NCI-H187 treated with DMSO at 0.1 percent for 48 hours (cell line): ENCODE measurements around the gene IKBKE.

Source experiments
- DNase-seq: peaks from one replicate; lab custom pipeline; 2025; lab: John Stamatoyannopoulos, UW

Gene IKBKE

DNA sequence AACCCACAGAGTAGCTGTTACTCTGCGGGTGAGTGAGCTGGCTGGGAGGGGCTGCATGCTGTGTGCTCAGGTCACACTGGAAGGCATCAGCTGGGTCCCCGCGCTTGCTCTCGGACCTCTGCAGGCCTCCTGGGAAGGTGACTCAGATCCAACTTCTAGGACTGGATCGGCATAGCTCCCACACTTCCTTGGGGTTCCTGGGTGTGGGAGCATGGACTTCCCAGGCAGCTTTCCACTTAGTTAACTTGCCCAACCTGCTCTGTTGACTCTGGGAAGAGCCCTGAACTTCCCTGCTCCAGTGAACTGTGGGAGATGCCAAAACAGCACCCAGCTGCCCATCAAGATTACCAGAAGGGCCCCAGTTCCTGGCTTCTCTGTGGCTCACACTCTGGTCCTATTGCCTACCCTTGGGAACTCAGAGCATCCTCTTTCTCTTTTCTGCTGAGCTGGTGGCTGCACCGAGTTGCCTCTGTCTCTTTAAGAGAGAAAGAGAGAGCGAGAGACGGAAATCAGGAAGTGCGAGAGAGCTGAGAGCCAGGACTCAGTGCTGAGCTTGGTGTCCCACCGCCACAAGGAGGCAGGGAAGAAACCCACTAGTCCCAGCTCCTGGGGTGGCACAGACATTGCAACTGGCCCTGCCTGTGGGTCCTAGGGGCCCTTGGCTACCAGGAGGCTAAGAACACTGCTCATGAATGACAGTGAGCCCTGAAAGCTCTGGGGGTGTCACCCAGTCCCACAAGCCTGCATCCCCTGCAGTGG is at the start of gene IKBKE:
IKBKE (plus strand) TSS at position 544 of the 759 bp plus-strand sequence. CDS start 2,752 bp downstream, outside the sequence.
- DNase-seq = no peak

DNA sequence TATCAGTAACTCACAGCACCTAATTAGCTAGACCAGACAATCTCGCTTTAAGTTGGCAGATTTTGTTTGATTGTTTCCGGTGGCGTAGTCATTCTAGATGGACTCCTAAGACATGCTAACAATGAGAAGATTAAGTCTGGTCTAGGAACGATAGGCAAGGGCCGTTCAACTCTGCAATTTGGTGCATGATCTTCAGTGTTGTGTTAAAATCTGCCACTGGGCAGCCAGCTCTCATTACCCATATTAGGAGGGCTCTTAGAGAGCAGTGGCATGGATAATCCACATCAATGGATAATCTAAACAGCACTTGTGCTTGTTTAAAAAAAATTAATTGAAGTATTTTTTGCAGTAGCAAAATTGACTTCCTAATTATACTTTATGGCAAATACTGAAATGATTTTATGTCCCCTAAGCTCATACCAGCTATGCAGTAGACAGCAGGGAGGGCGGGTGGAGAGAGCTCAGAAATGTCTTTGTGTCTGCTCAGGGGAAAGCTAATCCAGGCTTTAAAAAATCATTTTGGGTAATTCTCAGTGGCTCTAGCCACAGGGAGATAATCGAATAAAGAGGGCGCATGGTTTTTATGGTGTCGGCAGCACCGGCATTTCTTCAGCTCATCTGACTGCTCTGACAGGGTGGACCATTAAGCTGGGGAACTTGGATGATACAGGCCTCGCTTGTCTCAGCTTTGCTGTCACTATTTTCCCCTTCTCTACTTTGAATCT is 48.5 kb upstream of the IKBKE start:
- DNase-seq = no peak

DNA sequence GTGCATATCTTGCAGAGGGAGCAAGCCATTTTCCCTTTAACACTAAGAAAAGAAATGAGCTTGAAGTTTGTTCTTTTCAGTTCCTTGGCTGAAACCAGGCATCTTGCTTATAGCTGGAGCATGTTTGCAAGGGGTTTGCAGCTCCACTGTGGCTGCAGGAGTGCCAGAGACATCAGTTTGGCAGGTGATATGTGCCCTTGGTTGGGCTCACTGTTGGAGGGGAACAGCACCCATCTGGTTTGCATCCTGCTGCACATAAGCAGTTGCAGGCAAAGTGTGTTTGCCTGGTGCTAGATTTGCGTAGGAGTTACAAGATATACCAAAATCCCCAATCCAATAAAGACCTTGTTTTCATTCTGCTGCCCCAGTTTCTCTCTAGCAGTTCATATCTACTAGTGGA is 47.8 kb upstream of the IKBKE start:
- DNase-seq = no peak

DNA sequence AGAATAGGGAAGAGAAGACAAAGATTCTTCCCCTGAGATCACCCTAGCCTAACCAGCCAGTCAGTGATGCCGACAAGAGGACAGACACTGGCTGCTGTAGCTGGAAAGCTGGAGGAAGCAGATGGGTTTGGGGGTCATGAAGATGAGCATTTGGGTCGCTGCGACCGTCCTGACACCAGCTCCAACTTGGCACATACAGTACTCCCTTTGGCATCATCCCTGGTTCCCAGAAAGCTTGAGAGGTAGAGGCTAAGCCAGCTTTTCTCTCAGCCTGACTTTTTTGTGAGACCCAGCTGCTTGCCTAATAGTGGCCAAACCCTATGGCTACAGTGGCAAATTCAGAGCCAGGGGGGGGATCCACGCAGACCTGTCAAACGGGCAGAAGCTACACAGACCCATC is 43.0 kb upstream of the IKBKE start:
- DNase-seq = no peak

DNA sequence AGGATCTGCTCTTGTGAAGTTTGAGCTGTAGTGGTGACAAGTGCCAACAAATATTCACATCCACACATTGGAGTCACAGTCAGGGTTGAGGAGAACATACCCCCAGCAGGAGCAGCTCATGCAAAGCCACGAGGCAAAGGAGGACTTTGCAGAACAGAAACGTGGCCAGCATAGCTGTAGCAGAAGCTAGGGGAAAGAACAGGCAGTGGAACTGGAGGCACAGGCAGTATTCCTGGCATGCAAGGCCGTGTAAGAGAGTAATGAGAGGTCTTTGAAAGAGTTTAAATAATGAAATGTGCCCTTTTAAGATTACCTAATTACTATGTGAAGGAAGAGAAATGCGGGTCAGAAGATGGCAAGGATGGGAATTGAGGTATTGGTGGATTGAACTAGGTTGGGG is 40.9 kb upstream of the IKBKE start:
- no peak for DNase-seq

DNA sequence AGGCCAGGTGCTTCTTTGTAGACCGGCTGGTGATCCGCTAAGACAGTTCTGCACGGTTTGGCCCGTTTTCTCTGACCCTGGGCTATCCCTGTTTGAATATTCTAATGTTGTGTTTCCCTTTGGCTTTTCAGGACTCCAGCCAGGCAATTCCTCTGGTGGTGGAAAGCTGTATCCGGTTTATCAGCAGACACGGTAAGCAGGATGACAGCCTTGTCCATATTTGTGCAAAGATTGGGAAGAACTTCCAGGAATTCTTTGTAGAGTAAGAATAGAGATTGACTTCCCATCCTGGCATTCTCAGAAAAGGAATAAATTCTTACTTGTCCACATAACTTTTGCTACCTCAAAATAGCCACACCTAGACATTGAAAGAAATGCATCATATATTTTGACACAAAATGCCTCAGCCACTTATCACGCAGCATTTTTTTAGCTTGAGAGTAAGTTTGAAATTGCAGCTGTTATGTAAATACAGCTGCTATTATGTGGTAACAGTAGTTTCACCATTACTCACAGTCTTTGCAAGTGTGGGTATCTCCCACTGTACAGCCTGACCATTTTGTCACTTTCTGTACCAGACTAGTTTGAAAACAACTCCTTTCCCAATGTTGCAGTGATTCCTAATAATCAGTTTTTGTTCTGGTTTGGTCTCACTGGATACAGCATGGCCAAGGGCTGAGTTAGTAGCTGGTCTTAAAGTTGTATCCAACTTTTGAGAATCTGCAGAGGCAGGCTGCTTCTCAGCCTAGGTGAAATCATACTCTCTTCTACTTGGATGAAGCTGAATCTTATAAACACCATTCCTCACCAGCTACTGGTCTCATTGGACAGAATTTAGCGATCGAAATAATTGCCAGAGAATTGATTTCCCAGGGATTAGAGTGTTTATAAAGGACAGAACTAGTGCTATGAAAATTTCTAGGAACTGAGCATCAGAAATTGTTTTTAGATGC is 40.0 kb upstream of the IKBKE start:
- DNase-seq = no peak

DNA sequence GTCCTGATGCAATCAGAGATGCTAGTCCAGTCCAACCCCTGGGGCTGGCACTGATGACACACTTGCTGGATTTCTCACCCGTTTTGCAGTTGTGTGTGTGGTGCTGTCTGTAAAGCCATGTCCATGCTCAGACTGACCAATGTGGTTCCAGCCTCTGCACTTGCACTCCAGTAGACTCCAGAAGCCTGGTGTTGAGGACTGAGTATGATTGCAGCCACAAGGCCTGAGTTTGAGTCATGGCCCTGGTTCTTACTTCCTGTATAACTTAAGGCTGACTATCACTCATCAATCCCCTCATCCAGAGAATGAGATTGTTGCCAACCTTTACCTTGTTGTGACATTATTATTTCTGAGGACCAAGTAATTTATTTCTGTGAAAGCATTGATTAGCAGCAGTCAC is 34.8 kb upstream of the IKBKE start:
- DNase-seq = no peak

DNA sequence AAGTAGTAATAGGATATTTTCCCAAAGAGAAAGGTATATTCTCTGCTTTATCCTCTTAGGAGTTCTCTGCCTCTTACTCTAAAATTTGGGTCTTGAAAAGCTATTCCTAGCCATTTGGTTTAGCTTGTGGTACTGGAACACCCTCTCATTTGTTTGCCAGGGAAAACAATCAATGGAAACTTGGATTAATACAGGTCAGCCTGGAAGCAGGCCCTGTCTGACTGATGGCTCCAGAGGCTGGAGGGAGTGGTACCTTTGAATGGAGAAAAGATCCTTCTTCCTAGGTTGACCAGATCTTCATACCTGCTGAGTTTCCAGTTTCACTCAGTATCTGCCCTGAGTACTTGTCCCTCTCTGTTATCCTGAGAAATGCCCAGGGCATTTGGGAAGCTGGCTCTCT is 31.7 kb upstream of the IKBKE start:
- no peak for DNase-seq

DNA sequence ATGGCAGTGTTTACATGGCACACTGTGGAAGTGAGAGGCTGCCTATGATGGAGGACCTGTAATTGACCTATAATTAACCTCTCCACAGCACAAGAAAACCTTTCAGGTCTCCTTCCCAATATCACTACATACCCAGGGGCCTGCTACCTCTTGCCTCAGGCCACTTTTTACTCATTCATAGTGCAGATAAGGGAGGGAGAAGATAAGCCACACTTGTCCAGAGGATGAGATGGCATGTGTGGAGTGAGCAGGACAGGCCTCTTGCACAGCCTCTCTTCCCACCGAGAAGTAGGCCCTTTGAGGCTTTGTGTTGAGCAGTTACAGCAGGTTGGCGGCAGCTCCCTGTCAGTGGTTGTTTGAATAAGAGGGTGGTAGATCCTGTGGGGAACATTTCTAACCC is 31.1 kb upstream of the IKBKE start:
- no peak for DNase-seq

DNA sequence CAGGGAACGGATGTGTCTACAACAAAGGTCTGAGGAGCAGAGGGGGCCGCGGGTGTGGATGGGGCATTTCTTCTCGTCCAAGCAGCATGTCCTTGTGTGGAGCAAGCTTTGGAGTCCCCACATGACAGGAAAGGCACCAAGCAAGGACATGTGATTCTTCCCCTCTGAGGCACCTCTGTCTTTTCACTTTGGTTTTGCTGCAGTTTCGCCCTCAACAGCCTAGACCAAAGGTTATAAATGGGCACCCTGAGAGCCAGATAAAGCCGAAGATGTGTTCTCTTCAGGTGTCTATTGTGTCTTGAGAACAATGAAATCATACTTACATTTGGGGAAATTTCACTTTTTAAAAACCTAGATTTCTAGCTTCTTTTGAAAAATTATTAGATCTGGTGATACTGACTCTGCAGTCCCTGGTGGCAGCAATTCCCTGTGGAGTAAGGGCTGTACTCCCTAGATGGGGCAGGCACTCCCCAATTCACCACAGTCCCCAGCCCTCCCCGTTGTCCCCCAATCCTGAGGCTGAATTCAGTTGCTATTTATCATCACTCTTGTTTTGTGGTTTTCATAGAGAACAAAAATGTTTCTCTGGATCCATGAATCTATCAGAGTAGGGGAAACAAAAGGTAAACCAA is 28.8 kb upstream of the IKBKE start:
- DNase-seq = no peak

DNA sequence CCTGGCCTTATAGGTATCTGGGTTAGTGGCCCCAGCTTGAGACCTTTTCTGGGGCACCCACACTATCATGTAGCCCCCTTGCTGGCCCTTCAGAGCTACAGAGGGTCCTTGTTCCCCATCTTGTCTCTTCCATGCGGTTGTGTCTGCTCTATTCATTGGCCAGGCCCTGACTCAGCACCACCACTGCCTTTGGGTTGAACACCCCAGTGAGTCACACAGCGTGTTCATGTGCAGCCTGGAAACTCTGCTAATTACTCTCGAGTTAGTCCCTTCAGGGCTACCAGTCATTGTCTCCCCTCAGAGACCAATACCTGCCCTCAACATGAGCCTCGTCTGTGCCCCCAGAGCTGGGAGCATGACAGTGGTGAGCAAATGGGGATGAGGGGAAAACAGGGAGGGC is 28.2 kb upstream of the IKBKE start:
- no peak for DNase-seq

DNA sequence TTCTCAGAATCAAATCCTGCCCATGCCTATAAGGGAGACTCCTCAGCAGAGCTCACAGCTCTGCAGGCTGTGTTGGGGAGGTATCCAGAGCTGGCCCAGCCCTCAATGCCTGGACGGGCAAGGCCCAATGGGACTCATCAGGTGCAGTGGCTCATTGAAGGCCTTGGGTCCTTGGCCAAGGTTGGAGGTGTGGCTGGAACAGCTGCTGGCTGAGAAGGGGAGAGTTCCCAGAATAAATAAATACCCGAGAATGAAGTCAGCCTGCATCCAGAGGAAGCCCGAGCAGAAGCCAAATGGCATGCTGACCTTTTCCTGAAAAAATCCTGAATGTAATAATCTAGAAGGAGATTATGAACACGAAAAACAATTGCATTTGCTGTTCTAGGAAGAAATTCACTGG is 25.2 kb upstream of the IKBKE start:
- no peak for DNase-seq

DNA sequence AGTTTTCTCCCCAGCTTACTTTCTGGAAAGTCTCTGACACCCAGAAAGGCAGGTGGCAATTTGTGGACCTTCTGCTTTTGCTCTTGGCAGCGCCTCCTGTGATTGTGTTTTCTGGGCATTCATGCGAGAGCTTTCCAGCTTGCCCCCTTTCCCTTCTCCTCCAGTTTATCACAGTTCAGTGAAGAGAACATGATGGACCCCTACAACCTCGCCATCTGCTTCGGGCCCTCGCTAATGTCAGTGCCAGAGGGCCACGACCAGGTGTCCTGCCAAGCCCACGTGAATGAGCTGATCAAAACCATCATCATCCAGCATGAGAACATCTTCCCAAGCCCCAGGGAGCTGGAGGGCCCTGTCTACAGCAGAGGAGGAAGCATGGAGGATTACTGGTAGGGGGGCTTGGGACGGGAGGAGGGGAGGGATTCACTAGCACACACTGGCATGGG is 24.3 kb upstream of the IKBKE start:
- DNase-seq = no peak

DNA sequence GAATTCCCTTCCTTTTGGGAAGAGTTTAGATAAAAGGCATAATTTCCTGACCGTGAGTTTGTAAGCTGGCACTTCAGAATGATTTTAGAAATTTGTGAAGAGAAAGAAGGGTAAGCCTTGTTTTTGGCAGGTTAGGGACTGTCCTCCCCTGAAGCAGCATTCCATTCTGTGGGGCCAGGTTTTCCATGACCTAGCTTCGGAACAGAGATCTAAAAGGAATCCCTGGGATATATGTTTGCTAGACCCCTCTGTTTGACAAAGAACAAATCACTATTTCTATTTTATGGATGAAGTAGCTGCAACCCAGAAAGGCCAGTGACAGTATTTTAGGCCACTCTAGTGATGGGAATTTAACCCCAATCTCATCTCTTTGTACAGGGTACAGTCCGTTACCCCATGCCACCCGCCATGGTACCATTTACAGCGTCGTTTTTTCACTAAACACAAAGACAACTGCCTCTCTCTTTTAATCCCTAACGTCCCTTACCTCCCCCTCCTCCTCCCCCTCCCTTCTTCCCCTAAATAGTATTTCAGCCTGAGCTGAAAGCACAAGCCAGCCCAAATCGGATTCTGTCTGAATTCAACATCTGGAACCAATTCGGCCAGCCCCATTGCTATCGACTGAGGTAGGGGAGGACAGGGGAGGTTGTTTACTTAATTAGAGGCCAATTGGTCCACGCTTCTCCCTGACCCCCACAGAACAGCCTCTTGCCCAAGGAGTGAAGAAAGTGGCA is 23.4 kb upstream of the IKBKE start:
- no peak for DNase-seq

DNA sequence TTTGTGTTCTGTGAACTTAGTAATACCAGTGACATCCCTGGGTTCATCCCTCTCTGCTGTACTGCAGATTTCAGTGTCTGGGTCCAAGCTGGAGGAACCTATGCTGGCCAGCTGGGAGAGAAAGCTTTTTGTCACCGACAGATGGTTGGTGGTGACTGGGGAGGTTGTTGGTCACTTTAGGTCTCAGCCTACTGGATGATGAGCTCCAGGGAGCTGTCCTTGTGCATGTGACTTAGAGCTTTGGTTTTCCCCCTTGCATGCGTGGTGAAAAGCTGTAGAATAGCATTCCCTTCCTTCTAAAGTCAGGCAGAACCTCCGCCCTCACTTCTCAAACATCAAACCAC is 22.9 kb upstream of the IKBKE start:
- no peak for DNase-seq

DNA sequence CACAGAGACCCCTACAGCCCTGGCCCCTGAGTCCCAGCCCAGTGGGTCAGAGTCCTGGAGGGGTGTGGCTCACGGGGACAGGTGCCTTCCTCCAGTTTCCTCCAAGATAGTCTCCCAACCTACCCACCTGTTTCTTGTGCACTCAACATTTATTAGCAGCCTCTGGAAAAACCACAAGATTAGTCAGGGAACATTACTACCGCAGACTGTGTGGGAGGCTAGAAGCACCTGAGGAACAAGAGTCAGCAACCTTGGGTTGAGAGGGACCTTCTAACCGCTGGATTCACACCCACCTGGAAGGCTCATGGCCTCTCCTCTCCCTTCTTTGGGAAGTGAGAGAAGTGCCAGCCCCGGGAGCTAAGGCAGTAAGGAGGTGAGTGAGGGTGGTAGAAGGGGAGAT is 22.5 kb upstream of the IKBKE start:
- no peak for DNase-seq

DNA sequence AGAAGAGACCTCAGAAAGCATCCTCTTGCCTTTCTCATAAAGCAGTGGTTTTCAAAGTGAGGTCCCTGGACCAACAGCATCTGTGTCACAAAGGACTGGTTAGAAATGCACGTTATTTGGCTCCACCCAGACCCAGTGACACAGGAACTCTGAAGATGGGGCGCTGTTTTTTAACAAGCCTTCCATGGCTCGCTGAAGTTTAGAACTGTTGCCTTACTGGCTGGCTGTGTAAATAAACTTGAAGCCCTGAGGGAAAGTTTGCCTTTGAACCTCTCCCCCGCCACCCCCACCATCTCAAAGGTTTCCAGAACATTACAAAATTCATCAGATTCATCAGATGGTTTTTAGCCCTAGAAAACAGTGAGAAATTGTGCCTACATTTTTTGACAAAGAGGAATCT is 21.8 kb upstream of the IKBKE start:
- no peak for DNase-seq

DNA sequence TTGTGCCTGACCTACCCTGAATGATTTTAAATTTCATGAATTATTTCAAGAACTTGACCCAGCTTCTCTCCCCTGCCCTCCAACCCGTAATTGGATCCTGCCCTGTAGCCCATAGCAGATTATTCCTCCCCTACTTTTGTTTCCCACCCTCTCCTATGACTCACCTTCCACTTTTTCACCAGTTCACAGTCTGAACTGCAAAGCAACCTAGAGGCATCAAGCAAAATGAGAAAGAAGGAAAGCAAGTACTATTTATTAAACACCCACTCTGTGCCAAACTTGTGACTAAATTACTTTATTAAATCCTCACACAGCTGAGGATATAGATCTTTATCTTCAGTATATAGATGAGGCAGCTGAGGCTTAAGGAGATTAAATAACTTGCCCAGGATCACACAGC is 20.7 kb upstream of the IKBKE start:
- no peak for DNase-seq

DNA sequence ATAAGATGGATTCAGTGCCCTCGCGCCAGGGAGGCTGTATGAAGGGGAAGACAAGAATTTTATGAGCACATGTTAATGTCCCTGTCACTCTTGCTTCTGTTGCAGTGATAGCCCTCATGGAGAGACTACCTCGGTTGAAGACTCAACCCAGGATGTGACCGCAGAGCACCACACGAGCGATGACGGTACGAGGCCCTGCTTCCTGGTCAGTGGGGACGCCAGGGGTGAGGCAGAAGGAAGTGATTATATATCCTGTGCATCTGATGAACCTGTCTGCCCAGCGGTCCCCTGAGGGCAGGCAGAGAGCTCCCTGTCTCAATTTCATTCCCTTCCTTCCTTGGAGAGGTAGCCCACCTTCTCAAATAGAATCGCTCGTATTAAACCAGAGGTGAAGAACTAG is 20.0 kb upstream of the IKBKE start:
- DNase-seq = no peak

DNA sequence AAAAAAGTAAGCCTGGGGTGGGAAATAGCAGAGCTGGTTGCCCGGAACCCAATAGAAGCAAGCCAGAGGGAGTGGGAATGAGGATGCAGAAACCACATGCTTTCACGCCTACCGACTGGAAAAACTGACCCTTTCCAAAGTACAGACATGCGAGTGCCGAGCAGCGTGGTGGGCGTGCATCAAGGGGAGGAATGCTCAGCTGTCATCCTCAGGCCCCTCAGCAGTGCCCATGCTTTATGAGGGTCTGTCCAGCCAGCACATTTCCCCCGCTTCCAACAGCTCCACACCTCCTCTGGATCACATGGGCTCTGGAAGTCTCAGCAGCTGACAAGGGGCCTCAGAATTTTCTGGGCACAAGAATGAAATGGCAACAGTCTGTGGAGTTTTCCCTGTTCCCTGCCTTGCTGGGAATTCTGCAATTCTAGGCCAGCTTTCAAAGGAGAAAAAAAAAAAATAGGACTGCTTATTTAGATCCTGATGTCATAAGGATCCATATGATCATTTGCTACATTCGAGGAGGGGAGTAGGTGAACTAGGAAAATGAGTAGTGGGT is 19.1 kb upstream of the IKBKE start:
- DNase-seq = no peak

DNA sequence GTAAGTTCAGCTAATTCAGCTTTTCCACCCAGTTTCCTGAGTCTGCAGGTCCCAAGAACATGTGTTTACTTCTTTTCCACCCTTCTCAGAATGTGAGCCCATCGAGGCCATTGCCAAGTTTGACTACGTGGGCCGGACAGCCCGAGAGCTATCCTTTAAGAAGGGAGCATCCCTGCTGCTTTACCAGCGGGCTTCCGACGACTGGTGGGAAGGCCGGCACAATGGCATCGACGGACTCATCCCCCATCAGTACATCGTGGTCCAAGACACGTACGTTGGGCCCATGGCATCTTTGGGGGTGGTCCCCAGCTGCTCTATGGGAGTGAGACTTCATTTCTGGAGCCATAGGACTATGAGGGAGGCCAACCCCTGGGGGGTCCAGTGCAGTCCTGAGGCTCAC is 17.2 kb upstream of the IKBKE start:
- DNase-seq = no peak
